GM21367 (cell line): Measurements from ENCODE around the gene TFEC.
"Not testable (repeated sequence)": the region's sequence is repeated elsewhere in the genome, so short reads cannot be mapped to it uniquely, and the experiment has no call there.

Source experiments
- ATAC-seq: cut with Tn5 transposase; IDR thresholded peaks from one replicate; pipeline ENCODE4 v1.9.1; 2021; ENCODE audit not compliant: unreplicated experiment

TFEC gene

DNA sequence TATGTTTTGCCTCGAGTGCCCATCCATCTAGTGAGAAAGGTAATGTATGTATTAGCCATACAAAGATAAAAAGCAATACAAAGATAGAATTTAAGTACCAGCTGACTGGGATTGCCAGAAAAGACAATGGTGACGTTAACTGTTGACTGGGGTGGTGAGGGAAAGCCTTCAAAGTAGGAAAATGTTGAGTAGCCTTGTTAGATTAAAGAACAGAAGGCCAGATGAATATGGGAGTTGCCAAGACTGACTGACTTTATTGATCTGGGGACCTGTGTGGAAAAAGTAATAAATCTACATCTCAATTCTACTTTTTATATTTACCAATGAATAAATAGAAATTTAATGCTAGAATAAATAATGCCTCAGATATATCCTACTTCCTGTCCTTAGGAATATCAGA is 97.7 kb downstream of the TFEC start:
- no peak for ATAC-seq

DNA sequence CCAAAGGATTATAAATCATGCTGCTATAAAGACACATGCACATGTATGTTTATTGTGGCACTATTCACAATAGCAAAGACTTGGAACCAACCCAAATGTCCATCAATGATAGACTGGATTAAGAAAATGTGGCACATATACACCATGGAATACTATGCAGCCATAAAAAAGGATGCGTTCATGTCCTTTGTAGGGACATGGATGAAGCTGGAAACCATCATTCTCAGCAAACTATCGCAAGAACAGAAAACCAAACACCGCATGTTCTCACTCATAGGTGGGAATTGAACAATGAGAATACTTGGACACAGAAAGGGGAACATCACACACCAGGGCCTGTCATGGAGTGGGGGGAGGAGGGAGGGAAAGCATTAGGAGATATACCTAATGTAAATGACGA is 100.4 kb downstream of the TFEC start:
- not testable (repeated sequence) for ATAC-seq

- not testable (repeated sequence) for ATAC-seq
Observed at GRCh38 chr7:115929736-115930135, 100.8 kb downstream of the TFEC start.

GRCh38 chr7:115924411-115924810 is 106.2 kb downstream of the TFEC start:
- ATAC-seq: no peak

GRCh38 chr7:115920367-115920766 is 110.2 kb downstream of the TFEC start:
- ATAC-seq: no peak

GRCh38 chr7:115914951-115915350 is 115.6 kb downstream of the TFEC start:
- no peak for ATAC-seq

DNA sequence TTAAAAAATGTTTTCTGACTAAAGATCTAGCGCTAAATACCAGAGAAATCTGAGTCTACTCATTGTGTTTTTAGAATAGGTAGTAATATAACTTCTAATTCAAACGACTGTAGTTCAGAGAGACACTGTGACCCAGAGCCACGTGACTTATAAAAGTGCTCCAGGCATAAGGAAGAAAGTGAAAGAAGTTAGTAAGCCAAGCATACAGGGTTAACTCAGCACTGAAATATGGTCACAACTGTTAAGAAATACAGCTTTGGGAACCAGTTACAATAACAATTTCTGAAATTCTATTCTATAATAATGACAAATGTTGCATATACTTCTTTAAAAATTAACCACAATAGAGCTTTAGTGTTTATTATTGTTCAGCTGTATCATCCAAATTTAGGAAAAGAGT is 119.1 kb downstream of the TFEC start:
- no peak for ATAC-seq

DNA sequence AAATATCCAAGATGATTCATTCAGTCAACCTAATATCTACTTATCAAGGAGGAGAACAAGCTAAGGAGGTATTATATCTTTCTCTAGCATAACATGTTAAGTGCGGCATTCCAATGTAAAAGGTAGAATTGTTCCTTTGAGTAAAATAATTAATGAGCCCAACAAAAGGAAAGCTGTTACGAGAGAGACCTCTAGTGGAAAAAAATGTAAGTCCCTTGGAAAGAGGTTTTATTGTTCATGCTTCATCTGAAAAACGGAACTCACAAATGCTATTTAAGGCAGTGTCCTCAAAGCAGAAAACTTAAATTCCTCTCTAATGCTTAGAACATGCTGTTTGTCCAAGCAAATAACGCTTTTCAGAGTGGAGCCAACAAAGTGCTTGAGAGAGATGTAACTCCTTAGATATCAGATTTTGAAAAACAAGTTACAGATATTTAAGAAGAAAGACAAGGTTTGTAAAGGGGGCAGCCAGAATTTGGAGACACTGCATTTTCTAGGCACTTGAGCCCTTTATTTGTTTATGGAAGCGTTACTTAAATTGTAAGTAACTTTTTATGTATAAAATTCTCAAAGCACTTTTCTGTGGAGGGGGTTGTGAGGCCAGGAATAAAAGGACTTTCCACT is 119.9 kb downstream of the TFEC start:
- ATAC-seq: peak; percentile 72

- ATAC-seq: no peak
Observed at GRCh38 chr7:115906731-115907130, 123.8 kb downstream of the TFEC start.

DNA sequence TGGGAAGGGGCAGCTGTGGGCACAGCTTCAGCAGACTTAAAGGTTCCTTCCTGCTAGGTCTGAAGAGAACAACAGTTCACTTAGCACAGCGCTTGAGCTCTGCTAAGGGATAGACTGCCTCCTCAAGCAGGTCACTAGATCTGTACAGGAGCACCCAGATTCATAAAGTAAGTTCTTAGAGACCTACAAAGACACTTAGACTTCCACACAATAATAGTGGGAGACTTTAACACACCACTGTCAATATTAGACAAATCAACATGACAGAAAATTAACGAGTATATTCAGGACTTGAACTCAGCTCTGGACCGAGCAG is 140.9 kb downstream of the TFEC start:
- no peak for ATAC-seq

- ATAC-seq: no peak
Observed at GRCh38 chr7:115888981-115889668, 141.4 kb downstream of the TFEC start.

DNA sequence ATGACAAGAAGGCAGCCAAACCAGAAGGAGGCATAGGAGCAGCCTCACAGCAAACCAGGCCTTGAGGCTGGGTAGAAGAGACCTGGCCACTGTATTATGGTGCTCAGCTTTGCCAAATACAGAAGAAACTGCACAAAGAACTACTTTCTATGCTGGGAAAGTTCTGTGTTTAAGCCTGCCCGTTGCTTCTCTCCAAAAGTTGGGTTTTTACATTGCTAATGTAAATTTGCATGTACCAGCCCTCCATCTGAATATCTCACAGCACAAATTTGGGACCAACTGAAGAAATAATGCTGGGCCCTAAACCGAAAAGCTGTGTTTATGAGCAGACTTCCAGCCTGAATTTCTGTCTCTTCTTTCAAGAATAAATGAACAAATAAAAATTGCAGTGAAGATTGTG is 145.0 kb downstream of the TFEC start:
- no peak for ATAC-seq
